G401 (cell line): ENCODE results near the gene NUDT14. TPM values are rescaled to one million over a fixed set of nuclear protein-coding genes. Genes with fewer than 3 reads are reported as not detected.

Experiments used
- DNase-seq: peaks from one replicate; pipeline ENCODE4 v3.0.0-alpha.2; 2015; ENCODE audit warnings: low spot score
- in situ Hi-C: cut with HindIII; loops from 2 replicates; pipeline ENCODE4 v1.10.0; 2016; ENCODE audit warnings: low sequenced_read_pairs, mixed read lengths
- total RNA-seq: library from RNA; depleted of rRNA; stranded (reverse); fragments of >200 nt; shearing (Covaris generic); gene quantifications from 2 replicates; pipeline ENCODE4 v1.2.3, GENCODE V29; 2014

NUDT14 gene
- total RNA-seq, 1 experiment from 2014 or later = 39.0 TPM

DNA sequence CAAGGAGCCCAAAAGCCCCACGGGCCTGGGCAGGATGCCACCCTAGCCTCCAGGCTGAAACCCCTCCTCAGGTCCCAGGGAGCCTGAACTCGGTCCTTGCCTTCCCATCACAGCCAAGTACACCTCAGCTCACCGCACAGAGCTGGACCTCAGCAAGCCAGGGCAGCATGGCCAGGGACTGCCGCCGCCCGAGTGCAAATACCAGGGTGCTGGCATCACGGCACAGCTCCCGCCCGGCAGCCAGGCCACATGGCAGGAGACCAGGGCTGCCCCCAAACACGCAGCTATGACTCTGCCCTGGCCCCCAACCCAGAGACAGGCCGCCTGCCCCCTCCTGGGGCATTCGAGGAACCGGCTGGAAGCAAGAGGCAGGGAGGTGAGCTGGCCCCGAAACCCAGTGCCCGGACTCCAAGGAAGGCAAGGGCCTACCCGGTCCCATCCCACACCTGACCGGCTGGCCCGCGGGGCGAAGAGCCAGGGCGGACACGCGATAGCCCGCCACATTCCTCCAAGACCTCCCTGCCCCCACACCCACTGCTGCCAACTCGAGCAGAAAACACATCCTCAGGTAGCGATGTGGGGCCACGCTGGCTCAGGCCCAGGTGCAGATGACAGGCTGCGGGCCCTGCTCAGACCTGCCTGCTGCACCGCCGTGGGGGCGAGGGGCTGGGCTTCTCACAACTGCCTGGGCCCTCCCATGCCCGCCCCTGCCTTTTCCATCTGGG lies 15.2 kb downstream of the NUDT14 start:
- peak; percentile 38 for DNase-seq
- in situ Hi-C loops = no loop called here

GRCh38 chr14:105165134-105165704 lies 15.9 kb downstream of the NUDT14 start:
- no peak for DNase-seq
- in situ Hi-C loops = no loop called here

DNA sequence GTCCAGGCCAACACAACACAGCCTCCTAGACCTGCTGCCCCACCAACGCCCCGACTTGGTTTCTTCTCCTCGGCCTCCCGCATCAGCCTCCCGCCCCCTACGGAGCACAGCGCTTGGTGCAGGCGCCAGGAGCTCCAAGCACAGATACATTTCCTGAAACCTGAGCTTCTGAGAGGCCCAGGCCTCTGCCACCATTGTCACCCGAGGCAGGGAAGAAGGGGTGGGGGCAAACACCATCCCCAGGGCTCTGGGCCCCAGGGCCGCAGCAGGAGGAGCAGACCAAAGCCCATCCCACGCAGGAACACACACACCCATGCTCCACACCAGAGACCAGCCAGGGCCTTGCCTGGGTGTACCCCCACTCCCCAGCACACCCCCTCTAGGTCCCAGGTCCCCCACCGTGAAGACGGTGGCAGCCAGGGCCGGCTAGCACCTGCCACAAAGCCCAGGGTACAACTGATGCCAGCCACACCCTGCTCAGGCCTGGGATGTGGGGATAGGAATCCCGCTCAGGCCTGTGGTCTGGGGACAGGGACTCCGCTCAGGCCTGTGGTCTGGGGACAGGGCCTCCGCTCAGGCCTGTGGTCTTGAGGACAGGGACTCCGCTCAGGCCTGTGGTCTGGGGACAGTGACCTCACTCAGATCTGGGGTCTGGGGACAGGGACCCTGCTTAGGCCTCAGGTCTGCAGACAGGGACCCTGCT lies 17.9 kb downstream of the NUDT14 start:
- DNase-seq = no peak
- in situ Hi-C loops = no loop called here

GRCh38 chr14:105162669-105162979 lies 18.5 kb downstream of the NUDT14 start:
- in situ Hi-C loops = no loop called here
- DNase-seq = no peak

- DNase-seq = no peak
- in situ Hi-C loops = no loop called here
Observed at GRCh38 chr14:105161964-105162668, 19.0 kb downstream of the NUDT14 start.

DNA sequence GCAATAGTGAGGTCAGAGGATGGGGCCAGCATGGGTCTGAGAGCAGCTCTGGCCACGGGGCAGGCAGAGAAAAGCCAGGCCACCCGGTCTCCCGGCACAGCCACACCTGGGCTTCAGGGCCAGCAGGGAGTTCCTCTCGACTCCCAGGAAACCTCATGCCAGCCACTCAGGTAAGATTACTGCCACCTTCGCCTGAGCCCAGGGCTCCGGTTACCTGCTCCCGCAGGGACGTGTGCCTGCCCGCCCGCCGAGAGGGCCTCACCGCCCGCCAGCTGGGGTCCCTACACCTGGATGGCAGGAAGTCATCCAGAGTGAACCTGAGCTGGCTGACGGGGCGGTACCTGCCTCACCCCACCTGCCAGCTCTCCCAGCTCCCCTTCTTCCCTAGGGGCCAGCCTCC lies 19.8 kb downstream of the NUDT14 start:
- in situ Hi-C loops = no loop called here

GRCh38 chr14:105160776-105161175 lies 20.3 kb downstream of the NUDT14 start:
- DNase-seq = no peak
- in situ Hi-C loops = no loop called here

More for the DNA sequence above, 19.8 kb downstream of the NUDT14 start:
- DNase-seq = no peak

DNA sequence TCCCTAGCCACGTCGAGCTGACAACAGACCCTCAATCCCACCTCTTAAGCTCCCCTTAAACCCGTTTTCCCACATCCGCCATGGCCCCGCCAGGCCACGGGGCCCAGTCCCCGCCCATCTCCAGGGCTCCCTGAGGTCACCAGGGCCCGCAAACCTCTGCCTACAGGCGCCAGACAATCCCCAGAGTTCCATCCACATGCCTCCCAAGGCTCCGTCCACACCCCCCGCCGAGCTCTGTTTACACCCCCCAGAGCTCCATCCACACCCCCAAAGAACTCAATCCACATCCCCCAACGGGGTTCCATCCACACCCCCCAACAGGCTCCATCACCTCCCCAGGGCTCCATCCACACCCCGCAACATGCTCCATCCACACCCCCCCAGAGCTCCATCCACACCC lies 21.8 kb downstream of the NUDT14 start:
- in situ Hi-C loops = no loop called here
- no peak for DNase-seq

- in situ Hi-C loops = no loop called here
- DNase-seq = no peak
Observed at GRCh38 chr14:105158794-105159193, 22.3 kb downstream of the NUDT14 start.

GRCh38 chr14:105157872-105158271 lies 23.2 kb downstream of the NUDT14 start:
- in situ Hi-C loops = no loop called here
- DNase-seq = no peak

DNA sequence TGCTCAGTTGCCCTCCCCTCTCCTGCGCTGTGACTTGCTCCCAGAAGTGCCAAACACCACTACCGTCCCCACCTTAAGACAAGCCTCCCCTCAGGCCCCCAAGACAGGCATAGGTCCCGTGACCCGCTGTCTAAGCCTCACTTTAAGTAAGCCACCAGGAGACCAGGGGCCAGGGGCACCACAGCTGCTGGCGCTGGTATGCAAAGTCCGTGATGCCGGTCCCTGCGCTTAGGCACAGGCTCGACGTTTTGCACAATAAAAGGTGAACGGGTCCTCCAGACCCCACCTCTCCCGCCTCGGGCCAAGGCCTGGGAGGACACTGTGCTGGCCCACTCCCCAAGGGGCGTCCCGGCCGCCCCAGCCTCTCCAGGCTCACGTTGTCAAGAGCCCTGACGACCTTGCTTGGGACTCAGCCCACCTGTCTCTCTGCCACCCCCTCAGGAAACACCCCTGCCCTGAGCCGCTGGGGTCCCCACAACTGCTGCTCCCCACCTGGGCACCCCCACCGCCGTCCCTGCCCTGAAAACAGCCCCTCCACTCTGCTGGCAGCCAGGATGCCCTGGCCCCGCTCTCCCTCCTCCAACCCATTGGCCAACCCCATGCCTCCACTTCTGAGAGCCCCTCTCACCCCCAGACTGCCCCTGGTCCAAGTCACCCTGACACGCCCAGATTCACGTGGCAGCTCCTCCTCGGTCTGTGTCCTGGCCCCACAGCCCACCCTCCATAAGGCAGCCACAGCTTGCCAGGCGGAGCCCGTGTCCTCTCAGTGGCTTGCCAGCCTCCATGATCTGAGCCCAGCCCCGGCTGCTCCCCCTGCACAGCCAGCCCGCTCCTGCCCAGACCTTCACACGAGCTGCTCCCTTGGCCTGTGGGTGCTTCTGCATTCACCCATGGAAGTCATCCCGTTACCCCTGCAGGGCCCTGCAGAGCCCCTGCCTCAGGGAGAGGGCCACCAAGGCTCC lies 24.4 kb downstream of the NUDT14 start:
- in situ Hi-C loops = no loop called here
- DNase-seq = no peak

DNA sequence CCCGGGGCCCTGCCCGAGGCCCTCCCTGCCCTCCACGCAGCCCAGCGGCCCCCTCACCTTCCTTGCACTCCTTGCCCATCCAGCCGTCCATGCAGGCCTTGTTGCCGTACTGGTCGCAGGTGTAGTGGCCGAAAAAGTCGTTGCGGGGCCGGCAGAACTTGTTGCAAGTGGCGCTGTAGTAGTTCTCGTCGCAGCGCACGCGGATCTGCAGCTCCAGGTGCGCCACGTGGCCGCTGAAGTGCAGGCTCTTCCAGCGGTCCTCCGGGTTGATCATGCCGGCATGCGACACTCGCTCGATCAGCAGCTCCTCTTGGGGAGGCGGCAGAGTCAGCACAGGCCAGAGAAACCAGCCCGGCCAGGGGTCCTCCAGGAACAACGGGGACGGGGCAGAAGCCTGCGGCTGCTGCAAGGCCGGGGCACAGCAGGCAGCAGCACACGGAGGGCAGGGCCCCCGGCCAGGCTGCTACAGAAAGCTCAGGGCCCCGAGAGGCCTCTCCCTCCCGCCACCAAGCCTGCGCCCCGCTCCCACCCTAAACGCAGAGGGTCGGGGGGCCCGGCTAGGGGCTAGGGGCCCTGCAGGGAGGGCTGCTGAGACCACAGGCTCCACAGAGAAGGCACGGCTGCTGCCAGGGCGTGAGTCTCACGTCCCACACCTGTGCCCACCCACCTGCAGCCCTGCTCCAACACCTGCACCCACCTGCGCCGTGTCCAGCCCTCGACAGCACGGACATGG lies 25.3 kb downstream of the NUDT14 start:
- in situ Hi-C loops = no loop called here
- no peak for DNase-seq

- no peak for DNase-seq
- in situ Hi-C loops = no loop called here
Observed at GRCh38 chr14:105155071-105155651, 26.0 kb downstream of the NUDT14 start.

DNA sequence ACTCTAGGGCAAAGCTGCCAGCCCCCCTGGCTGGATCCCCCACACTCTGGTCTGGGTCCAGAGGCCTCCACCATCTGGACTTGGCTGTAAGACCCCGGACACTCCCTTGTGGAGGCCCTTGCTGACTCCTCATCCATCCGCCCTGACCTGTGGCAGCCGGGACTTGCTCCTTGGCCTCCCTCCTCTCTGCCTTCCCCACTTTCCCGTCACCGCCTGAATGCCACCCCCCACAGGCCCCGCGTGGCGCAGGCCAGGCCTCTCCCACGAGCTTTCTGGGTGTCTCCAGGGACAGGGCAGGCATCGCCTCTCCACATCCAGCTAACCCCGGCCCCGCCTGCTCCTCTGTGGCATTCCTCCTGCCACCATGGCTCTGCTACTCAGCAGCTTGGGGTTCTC lies 26.6 kb downstream of the NUDT14 start:
- in situ Hi-C loops = no loop called here

DNA sequence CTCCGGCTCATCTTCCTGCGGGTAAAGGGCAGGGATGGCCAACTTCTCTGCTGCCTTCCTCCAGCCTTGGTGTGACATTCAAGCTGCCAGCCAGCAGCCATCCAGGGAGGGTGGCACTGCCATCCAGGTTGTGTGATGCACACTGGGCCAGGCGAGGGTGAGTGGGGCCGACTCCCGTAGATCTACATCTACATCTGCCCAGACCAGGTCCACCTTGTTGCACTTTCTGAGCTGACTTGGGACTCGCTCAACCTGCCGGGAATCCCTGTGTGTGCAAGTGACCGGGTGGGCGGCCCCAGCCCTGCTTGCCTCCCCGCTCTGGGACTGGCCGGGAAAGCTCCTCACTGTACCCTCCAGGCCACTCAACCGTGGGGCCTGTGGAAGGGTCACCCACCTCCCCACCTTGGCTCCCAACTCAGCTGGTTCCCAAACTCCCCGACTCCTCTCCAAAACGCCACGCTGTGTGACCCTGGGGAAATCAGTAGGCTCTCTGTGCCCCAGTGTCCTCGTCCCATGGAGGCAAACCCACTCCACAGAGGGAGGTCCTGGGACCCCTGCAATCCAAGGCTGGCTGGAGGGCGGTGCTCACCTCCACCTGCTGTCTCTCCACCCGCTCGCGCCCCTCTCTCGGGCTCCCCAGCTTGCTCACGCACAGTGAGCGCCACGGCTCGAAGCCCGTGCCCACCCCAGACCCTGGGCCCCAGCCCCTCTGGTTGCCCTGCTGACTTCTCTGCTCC lies 27.2 kb downstream of the NUDT14 start:
- in situ Hi-C loops = no loop called here
- DNase-seq = no peak

More for the DNA sequence above, 26.6 kb downstream of the NUDT14 start:
- no peak for DNase-seq

DNA sequence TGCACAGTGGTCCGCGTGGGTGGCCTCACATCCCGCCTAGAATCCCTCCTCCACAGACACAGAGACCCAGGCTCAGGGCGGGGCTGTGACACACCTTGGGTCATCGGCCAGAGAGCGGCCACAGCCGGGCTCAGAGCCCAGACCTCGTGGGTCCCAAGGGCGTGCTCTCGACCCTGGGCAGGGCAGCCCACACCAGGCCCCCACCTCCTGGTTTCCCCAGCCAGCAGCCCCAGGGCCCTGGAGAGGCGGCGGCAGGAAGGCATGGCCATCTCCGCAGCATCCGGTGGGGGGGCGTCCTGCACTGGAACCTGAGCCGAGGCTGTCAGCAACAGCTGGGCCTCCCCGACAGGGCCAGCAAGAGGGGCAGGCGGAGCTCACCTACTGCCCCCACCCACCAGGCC lies 27.8 kb downstream of the NUDT14 start:
- in situ Hi-C loops = no loop called here
- no peak for DNase-seq

- DNase-seq = no peak
- in situ Hi-C loops = no loop called here
Observed at GRCh38 chr14:105152794-105153241, 28.3 kb downstream of the NUDT14 start.
